ENCODE results near the gene SEMA4C.

DNA sequence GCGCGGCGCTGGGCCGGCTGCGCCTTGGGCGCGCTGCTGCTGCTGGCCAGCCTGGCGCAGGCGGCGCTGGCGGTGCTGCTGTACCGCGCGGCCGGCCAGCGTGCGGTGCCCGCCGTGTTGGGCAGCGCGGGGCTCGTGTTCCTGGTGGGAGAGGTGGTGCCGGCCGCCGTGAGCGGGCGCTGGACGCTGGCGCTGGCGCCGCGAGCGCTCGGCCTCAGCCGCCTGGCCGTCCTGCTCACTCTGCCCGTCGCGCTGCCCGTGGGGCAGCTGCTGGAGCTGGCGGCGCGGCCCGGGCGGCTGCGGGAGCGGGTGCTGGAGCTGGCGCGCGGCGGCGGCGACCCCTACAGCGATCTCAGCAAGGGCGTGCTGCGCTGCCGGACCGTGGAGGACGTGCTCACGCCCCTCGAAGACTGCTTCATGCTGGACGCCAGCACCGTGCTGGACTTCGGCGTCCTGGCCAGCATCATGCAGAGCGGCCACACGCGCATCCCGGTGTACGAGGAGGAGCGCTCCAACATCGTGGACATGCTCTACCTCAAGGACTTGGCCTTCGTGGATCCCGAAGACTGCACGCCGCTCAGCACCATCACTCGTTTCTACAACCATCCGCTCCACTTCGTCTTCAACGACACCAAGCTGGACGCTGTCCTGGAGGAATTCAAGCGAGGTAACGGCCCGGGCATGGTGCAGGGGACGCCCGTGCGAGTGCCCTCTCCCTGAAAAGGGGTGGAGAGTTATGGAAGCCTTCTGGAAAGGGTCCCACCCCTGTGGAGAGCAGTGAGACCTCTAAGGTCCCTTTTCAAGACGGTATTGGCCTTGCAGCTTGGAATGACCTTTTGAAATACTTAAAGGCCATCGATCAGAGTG, 52.8 kb downstream of the SEMA4C start:
- TF ChIP-seq ZFX (IDR thresholded peaks at IDR 0.05) = peak; percentile 27; the same call in 1 of the 2 replicates
- TF ChIP-seq, protein P1, sequence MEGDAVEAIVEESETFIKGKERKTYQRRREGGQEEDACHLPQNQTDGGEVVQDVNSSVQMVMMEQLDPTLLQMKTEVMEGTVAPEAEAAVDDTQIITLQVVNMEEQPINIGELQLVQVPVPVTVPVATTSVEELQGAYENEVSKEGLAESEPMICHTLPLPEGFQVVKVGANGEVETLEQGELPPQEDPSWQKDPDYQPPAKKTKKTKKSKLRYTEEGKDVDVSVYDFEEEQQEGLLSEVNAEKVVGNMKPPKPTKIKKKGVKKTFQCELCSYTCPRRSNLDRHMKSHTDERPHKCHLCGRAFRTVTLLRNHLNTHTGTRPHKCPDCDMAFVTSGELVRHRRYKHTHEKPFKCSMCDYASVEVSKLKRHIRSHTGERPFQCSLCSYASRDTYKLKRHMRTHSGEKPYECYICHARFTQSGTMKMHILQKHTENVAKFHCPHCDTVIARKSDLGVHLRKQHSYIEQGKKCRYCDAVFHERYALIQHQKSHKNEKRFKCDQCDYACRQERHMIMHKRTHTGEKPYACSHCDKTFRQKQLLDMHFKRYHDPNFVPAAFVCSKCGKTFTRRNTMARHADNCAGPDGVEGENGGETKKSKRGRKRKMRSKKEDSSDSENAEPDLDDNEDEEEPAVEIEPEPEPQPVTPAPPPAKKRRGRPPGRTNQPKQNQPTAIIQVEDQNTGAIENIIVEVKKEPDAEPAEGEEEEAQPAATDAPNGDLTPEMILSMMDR (conservative IDR thresholded peaks at IDR 0.05) = no peak

Measured in C4-2B (cell line).